AG04450 (cell line): ENCODE data around the gene ZMIZ2. TPM values are rescaled to one million over a fixed set of nuclear protein-coding genes. Genes with fewer than 3 reads are reported as not detected.

ENCODE experiments used
- CTCF ChIA-PET: fragments of 300-600, 350-600 bp; formaldehyde crosslinking; extraction: SDS; loops from one replicate; lab custom pipeline; 2022; ENCODE audit warnings: antibody characterized with exemption, inconsistent platforms; lab: Charles Lee
- POLR2A ChIA-PET: fragments of 350-600 bp; formaldehyde crosslinking; extraction: SDS; loops from one replicate; lab custom pipeline; 2021; ENCODE audit warnings: antibody characterized with exemption, inconsistent platforms; lab: Yijun Ruan, JAX
- DNase-seq: peaks from one replicate; pipeline ENCODE4 v3.0.0-alpha.2; 2011; ENCODE audit warnings: low read depth, low spot score
- H3K27ac ChIP-seq: one replicate; pipeline ENCODE4 v1.5.1; 2012; ENCODE audit warnings: low read depth, low read length, control low read depth
- H3K27me3 ChIP-seq: one replicate; pipeline ENCODE4 v1.6.0; 2012; ENCODE audit warnings: low read length; ENCODE audit not compliant: control insufficient read depth, insufficient read depth
- H3K4me3 ChIP-seq: 2 replicates; pipeline ENCODE4 v1.5.1; 2011; ENCODE audit warnings: mild to moderate bottlenecking, low read depth, low read length, control low read depth
- H3K9me3 ChIP-seq: 2 replicates; pipeline ENCODE4 v1.5.1; 2012; ENCODE audit warnings: low read length; ENCODE audit not compliant: control insufficient read depth, insufficient read depth
- polyA plus RNA-seq: library from polyadenylated mRNA; depleted of rRNA; stranded (reverse); fragments of >200 nt; gene quantifications from 2 replicates; pipeline ENCODE4 v1.2.3, GENCODE V29; 2011
- TF ChIP-seq, protein P1 (sequence below): IDR thresholded peaks from 2 replicates; pipeline ENCODE4 v1.5.1; 2011; ENCODE audit warnings: low read depth, low read length, control low read depth, inconsistent platforms

The ZMIZ2 gene
- polyA plus RNA-seq, 1 experiment, result 4.8 TPM

DNA sequence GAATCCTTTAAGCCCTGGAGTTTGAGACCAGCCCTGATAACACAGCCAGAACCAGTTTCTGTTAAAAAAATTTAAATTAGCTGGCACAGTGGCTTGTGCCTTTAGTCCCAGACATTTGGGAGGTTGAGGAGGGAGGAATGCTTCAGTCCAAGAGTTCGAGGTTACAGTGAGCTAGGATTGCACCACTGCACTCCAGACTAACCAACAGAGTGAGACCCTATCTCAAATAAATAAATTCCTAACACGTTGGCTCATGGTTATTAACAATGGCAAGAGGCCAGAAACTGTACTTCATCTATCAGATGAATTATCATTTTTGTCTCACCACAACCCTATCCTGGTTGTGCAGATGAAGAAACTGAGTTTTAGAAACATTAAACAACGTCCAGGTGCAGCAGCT is 45.7 kb downstream of the ZMIZ2 start:
- TF ChIP-seq, protein P1, sequence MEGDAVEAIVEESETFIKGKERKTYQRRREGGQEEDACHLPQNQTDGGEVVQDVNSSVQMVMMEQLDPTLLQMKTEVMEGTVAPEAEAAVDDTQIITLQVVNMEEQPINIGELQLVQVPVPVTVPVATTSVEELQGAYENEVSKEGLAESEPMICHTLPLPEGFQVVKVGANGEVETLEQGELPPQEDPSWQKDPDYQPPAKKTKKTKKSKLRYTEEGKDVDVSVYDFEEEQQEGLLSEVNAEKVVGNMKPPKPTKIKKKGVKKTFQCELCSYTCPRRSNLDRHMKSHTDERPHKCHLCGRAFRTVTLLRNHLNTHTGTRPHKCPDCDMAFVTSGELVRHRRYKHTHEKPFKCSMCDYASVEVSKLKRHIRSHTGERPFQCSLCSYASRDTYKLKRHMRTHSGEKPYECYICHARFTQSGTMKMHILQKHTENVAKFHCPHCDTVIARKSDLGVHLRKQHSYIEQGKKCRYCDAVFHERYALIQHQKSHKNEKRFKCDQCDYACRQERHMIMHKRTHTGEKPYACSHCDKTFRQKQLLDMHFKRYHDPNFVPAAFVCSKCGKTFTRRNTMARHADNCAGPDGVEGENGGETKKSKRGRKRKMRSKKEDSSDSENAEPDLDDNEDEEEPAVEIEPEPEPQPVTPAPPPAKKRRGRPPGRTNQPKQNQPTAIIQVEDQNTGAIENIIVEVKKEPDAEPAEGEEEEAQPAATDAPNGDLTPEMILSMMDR, result no peak
- CTCF ChIA-PET, result no interaction called here
- Histone ChIP-seq H3K27me3 (no peaks in the 10 kb centered on the region), H3K9me3 (no peaks in the 10 kb centered on the region), H3K4me3 (no peak overlapping the region), H3K27ac (no peak overlapping the region)
- POLR2A ChIA-PET, result interaction anchor here (1.3 kb wide), 1 partner anchor 26 kb away, joined by 4 read pairs; no protein-coding TSS in a partner anchor
- DNase-seq, result no peak

- Histone ChIP-seq H3K9me3 (no peaks in the 10 kb centered on the region), H3K27ac (peak overlapping the region; percentile 47), H3K4me3 (peak overlapping the region; percentile 99), H3K27me3 (no peaks in the 10 kb centered on the region)
- ChIA-PET POLR2A (no interaction called here), CTCF (no interaction called here)
- TF ChIP-seq, protein P1, result no peak
- DNase-seq, result no peak
Observed at GRCh38 chr7:44796034-44796503, 47.4 kb downstream of the ZMIZ2 start.

DNA sequence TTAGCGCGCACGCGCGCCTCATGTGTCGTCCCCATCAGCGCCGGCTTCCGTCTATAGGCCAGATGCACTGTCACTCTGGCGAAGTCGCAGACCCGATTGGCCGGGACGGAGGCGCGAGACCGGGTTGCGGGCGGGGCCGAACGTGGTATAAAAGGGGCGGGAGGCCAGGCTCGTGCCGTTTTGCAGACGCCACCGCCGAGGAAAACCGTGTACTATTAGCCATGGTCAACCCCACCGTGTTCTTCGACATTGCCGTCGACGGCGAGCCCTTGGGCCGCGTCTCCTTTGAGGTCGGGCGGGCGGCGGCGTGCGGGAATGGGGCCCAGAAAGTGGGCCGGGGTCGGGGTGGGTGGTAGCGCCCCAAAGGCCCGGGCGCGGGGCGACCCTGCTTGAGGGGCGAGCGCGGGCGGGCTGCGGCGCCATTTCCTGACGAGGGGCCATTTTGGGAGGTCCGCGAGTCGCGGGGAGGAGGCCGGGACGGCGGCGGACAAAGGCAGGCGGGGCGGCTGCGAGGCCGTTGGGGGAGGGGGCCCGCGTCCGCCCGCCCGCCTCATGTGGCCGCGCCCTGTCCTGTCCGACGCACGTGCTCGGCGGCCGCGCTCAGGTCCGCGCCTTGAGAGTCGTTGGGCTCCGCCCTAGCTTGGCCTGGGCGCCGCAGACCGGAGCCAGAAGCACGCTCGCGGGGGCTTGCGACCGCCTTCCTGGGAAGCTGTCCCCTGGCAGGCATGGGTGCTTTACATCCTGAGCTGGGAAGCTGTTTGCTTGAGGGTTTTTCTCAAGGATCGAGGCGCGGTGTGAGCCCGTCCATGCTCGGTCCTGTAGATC is 48.1 kb downstream of the ZMIZ2 start, which contains the start of gene PPIA:
TSS of gene PPIA (plus strand) at position 178 of the 825 bp plus-strand sequence. CDS start at position 222, 44 bp downstream.
- POLR2A ChIA-PET, result interaction anchor here (0.6 to 1.4 kb wide), 13 partner anchors 28 to 223 kb away, joined by 3 to 6 read pairs (median 4); partner anchors contain the start of genes DDX56, H2AZ2, OGDH and PURB
- Histone ChIP-seq H3K4me3 (peak within 1 kb of the TSS; percentile 99), H3K9me3 (no peaks in the 10 kb centered on the region), H3K27me3 (no peaks in the 10 kb centered on the region), H3K27ac (peak within 1 kb of the TSS; percentile 94)
- CTCF ChIA-PET, result interaction anchor here (0.6 to 1.5 kb wide), 3 partner anchors 26 to 50 kb away, joined by 3 to 4 read pairs (median 4); no protein-coding TSS in a partner anchor
- peak; percentile 97 for DNase-seq
- TF ChIP-seq, protein P1, result no peak

- Histone ChIP-seq H3K27me3 (no peaks in the 10 kb centered on the region), H3K9me3 (no peaks in the 10 kb centered on the region), H3K4me3 (peak overlapping the region; percentile 99), H3K27ac (peak overlapping the region; percentile 94)
- ChIA-PET POLR2A (interaction anchor here (0.6 to 1.4 kb wide), 17 partner anchors 19 to 224 kb away, joined by 3 to 8 read pairs (median 4); partner anchors contain the start of genes DDX56, H2AZ2, OGDH and PURB), CTCF (interaction anchor here (1.0 to 1.5 kb wide), 4 partner anchors 49 to 339 kb away, joined by 3 to 5 read pairs (median 3); no protein-coding TSS in a partner anchor)
- TF ChIP-seq, protein P1, result peak; percentile 48
- DNase-seq, result peak; percentile 65
Observed at GRCh38 chr7:44797329-44798258, 48.9 kb downstream of the ZMIZ2 start.
